GM18502 (cell line): ENCODE results near the gene OR6A2.

ENCODE experiments used
- ATAC-seq: cut with Tn5 transposase; IDR thresholded peaks from one replicate; pipeline ENCODE4 v1.9.1; 2021; ENCODE audit warnings: mild to moderate bottlenecking; ENCODE audit not compliant: unreplicated experiment, poor library complexity

The OR6A2 gene

GRCh38 chr11:6757373-6757967, 42.0 kb downstream of the OR6A2 start:
- peak; percentile 76 for ATAC-seq

- no peak for ATAC-seq
Observed at GRCh38 chr11:6755953-6756347, 43.5 kb downstream of the OR6A2 start.

DNA sequence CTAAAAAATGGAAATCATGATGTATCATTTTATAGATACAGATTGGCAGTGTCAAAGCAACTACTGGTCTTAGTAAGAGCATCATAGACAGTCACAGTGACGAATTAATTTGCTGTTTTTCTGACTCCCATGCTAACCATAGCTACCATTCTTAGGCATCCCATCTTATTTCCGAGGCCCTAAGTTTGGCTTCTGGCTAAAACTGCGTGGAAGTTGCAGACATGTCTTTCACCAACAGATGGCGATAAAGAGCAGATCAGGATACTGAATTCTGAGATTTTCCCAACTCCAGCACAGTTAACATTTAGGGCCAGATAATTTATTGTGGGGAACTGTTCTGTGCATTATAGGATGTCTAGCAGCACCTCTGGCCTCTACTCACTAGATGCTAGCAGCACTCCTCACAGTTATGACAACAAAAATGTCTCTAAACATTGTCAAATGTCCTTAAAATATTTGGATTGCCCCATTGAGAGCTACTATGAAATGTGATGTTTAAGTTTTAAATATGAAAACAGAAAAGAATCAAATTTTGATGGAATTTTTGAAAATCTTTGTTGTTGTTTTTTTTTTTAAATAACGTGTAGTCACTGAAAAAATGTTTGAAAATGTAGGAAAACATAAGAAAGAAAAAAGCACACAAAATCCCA, 44.1 kb downstream of the OR6A2 start:
- ATAC-seq = no peak

DNA sequence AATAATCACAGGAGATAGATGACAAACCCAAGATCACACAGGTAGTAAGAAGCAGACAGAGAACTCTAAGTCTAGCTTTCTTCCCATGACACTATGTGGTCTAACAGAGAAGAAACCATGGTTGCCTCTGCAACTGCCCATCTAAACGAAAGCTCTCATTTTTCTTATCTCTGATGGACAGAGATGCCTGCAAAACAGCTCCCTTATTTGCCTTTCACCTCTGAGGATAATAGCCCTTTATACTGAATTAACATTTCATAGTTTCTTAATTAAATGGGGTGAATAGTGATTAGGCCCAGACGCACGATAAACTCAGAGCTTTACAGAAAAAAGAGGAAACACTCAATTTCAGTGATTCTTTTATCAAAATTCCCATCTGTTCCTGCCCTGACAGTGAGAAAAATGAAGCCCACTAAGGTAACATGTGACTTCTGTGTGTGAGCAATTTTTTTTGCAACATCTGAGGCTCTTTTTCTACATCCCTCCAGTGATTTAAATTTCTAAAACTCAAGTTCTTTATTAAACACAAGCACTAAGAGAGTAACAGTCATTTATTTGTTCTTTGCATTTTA, 52.3 kb downstream of the OR6A2 start:
- ATAC-seq = no peak

DNA sequence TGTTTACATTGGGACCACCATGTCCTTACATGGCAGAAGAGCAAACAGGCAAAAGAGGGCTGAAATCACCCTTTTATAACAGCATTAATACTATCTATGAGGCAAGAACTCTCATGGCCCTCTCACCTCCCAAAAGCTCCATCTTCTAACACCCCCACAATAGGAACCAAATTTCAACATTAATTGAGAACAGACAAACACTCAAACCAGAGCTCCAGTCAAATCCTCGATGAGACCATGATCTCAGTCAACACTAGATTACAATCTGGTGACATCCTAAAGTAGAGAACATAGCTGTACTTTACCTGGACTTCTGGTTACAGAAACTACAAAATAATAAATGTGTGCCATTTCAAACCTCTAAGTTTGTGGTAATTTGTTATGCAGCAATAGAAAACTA, 52.9 kb downstream of the OR6A2 start:
- ATAC-seq = no peak

DNA sequence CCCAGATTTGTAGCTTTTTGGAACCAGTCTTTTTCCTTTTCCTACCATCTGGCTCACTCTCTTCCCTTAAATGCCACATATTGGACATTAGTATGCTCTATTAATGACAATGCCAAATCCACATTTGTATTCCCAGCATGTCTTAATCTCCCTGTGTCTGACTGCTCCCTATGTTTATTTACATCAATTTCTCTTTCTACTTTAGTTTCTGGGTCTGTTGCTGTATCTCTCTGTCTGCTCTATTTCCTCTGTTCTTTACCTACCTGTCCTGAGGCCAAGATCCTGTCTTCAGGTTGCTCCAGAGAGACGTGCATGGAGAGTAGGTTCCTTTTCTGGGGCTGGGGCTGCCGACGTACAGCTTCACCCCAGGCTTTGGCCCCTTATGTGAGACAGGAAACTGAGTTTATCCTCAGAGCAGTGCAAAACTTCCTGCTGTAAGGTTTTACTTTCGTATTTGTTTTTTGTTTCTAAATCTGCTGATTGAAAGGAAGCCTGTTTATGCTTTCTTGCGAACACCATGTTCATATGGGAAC, 53.3 kb downstream of the OR6A2 start:
- peak; percentile 80 for ATAC-seq

- ATAC-seq = peak; percentile 54
Observed at GRCh38 chr11:6745465-6746015, 53.9 kb downstream of the OR6A2 start.

DNA sequence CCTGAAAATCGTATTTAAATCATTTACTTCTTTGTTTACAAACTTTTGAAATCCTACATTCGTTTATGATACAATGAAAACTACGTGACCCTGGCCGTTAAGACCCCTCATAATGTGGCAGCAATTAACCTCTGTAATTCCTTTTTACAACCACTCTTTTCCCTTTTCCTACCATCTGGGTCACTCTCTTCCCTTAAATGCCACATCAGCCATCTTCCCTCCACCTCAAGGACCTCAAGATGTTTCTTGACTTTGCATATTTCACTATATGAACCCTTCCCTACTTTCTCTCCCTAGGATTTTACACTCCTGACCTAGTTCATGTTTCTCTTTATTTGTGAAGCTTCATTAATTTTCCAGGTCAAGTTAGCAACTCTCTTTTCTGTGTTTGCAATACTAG, 54.5 kb downstream of the OR6A2 start:
- no peak for ATAC-seq

DNA sequence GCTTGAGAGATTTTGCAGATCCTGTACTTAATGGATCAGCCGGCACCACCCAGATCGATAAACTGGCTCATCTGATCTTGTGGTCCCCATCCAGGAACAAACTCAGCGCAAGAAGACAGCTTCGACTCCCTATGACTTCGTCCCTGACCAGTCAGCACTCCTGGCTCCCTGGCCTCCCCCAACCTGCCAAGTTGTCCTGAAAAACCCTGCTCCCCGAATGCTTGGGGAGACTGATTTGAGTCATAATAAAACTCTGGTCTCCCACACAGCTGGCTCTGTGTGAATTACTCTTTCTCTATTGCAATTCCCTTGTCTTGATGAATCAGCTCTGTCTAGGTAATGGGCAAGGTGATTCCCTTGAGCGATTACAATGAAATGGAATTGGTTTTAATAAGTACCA, 57.2 kb downstream of the OR6A2 start:
- ATAC-seq = no peak
